Omental fat pad (tissue), 4 donors: ENCODE measurements around the gene GRIP1. TPM values are rescaled to one million over a fixed set of nuclear protein-coding genes. Genes with fewer than 3 reads are reported as not detected.

ENCODE experiments used
- ATAC-seq: fragments of 150-250 bp; one replicate; pipeline ENCODE4 v1.9.1; 2016; ENCODE audit warnings: mild to moderate bottlenecking, moderate library complexity; ENCODE audit not compliant: low FRiP score
- DNase-seq: peaks from one replicate; pipeline ENCODE4 v3.0.0-alpha.2; 2019; ENCODE audit warnings: low spot score
- CTCF ChIP-seq, 3 donors: fragments of 450-650 bp; IDR thresholded peaks; one replicate each; pipeline ENCODE4 v1.5.1; 2016 to 2017; ENCODE audit warnings: antibody characterized with exemption in 3 of 3, mild to moderate bottlenecking in 3 of 3, moderate library complexity in 2 of 3
- total RNA-seq, 4 donors: library from RNA; depleted of rRNA; stranded (reverse); fragments of >200 nt; gene quantifications; one replicate each; pipeline ENCODE4 v1.1.0, GENCODE V29; 2016

The GRIP1 gene
- total RNA-seq, 4 donors from 2014 or later: 1.2 to 4.9 (median 2.9) TPM

GRCh38 chr12:66563220-66563619 lies 115.7 kb downstream of the GRIP1 start:
- TF ChIP-seq CTCF (IDR thresholded peaks at IDR 0.05): no peak
- DNase-seq (no peak), ATAC-seq (no peak)

- ATAC-seq (no peak), DNase-seq (no peak)
- TF ChIP-seq CTCF (IDR thresholded peaks at IDR 0.05): no peak
These were observed 123.8 kb downstream of the GRIP1 start for GRCh38 chr12:66555113-66555512.

DNA sequence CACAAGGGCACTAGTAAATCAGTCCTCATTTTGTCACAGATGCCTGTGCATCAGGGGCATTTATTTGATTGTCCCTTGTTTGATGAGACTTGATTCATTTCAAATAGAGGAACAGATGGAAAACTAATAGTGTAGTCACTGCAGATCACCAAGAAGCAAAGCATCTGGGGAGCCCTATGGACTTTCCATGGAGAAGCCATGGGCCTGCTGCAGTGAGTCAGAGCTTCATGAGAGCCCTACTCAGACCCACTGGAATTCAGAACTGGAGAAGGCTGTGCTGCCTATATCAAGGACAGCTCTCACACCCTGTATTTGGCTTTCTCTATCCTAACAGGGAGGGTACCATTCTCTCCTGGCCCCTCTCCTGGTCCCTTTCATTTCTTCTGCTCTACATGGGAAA lies 126.2 kb downstream of the GRIP1 start:
- ATAC-seq: no peak
- TF ChIP-seq CTCF (IDR thresholded peaks at IDR 0.05): no peak
- no peak for DNase-seq

GRCh38 chr12:66550626-66551025 lies 128.2 kb downstream of the GRIP1 start:
- TF ChIP-seq CTCF (IDR thresholded peaks at IDR 0.05): no peak
- ATAC-seq (no peak), DNase-seq (no peak)

- ATAC-seq: no peak
- no peak for TF ChIP-seq CTCF (IDR thresholded peaks at IDR 0.05)
- no peak for DNase-seq
These were observed 129.9 kb downstream of the GRIP1 start for GRCh38 chr12:66549050-66549389.

DNA sequence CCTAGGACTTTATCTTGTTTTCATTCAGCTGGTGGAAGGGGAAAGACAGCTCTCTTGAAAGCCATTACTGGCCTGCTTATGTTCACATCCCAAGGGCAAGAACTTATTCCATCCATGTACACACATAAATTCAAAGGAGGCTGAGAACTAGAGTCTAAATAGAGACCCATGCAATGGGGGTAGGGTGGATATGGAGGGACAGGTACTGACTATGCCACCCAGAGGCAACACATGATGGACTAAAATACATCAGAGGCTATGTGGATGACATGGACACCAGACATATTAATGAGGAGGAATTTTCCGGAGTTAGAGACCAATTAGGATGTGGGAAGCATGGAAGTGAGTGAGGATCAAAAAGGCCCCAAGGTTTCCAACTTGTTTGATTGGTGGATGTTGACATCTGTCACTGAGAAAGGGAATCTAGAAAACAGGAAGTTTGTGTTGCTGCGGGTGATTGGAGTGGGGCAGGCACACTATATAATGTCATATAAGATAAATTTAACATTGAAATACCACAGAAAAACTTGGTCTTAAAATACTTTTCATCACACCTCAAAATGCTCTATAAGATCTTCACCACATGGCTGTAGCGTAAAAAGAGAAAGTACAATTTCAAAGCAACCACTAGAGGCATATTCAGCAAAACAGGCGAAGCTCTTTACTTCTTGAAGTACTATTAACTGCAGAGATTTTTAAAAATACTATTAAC lies 130.4 kb downstream of the GRIP1 start:
- TF ChIP-seq CTCF (IDR thresholded peaks at IDR 0.05): no peak
- ATAC-seq (no peak), DNase-seq (no peak)

DNA sequence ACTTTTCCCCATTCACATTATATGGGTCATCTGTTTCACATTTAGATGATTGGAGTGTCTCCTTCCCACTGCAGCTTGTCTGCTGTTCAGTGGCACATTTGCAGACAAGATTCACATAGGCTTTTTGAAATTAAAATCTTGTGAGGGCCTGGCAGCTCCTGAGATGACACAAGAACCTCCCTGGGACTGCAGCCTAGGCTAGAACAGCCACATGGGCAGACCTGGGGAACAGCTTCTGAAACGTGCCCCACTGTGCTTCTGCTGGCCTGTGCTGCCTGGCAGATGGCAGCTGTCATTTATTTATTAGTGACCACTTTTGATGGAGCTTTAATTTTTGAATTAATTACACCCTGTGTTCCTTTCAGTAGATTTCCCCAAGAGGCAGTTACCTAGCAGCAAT lies 137.4 kb downstream of the GRIP1 start:
- ATAC-seq: no peak

More for the DNA sequence above, 137.4 kb downstream of the GRIP1 start:
- no peak for TF ChIP-seq CTCF (IDR thresholded peaks at IDR 0.05)
- no peak for DNase-seq
